Measurements from ENCODE around the gene GGA1.

The GGA1 gene

DNA sequence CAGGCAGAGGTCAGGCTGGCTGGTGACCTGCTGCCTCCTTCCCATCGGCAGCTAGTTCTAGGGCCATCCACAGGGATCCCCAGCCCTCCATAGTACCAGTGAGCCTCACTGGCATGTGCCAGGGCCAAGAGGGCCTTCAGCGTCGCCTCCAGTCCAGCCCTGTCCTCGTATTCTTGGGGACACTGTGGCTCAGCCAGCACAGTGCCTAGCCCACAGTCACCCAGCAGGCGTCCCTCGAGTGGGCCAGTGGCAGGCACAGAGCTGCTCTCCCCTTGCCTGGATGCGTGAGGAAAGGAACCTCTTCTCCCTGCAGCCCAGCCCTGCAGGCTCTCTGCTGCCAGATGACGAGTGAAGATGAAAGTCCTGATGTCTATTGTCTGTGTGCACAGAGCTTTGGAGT is 20.2 kb downstream of the GGA1 start:
- Mint-ChIP-seq H3K9me3 (no peaks in the 10 kb centered on the region), H3K36me3 (ENCODE audit: low read depth) (peaks cover 6% of the 10 kb centered on the region), H3K4me3 (no peak overlapping the region), H3K27ac (no peak overlapping the region), H3K4me1 (ENCODE audit: low read depth) (peaks cover 67% of the 10 kb centered on the region), H3K27me3 (no peaks in the 10 kb centered on the region)

DNA sequence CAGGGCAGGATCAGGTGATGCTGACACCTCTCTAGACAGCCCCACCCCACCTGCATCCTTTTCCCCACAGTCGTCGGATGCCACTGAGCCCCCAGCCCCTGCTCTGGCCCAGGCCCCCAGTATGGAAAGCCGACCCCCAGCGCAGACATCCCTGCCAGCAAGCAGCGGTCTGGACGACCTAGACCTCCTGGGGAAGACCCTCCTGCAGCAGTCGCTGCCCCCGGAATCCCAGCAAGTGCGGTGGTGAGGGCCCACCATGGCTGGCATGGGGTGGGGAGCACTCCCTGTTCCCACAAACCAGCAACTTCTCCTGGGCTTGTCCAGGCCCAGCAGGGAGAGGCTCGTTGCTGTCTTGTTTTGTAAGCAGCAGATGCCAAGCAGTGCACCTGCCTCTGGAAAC is 21.3 kb downstream of the GGA1 start:
- Mint-ChIP-seq H3K27me3 (no peaks in the 10 kb centered on the region), H3K4me3 (no peak overlapping the region), H3K27ac (no peak overlapping the region), H3K9me3 (no peaks in the 10 kb centered on the region), H3K36me3 (ENCODE audit: low read depth) (peaks cover 5% of the 10 kb centered on the region), H3K4me1 (ENCODE audit: low read depth) (peaks cover 73% of the 10 kb centered on the region)

DNA sequence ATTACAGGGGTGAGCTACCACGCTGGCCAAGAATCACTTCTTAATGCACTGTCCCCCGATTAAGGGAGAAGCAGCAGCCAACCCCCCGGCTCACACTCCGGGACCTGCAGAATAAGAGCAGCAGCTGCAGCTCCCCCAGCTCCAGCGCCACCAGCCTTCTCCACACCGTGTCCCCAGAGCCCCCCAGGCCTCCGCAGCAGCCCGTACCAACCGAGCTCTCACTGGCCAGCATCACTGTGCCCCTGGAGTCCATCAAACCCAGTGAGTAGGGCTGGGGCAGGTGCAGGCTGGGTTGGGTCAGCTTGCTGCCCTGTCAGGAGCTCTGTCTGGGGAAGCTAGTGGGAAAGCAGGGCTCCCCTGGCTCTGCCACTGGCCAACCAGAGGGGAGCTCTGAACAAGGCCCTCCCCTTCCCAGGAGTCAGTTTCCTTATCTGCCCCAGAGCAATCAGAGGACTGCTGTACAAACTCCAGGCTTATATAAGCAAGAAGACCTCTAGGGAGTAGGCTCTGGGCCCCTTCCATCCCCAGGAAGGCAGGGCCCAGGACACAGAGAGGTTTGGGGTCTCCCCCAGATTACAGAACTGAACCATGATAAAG is 22.3 kb downstream of the GGA1 start:
- H3K4me1 Mint-ChIP-seq (ENCODE audit: low read depth) = peaks cover 73% of the 10 kb centered on the region
- H3K27ac Mint-ChIP-seq = peak overlapping the region; percentile 63
- no peaks in the 10 kb centered on the region for H3K9me3 Mint-ChIP-seq
- H3K36me3 Mint-ChIP-seq (ENCODE audit: low read depth) = peaks cover 5% of the 10 kb centered on the region
- no peak overlapping the region for H3K4me3 Mint-ChIP-seq
- no peaks in the 10 kb centered on the region for H3K27me3 Mint-ChIP-seq

DNA sequence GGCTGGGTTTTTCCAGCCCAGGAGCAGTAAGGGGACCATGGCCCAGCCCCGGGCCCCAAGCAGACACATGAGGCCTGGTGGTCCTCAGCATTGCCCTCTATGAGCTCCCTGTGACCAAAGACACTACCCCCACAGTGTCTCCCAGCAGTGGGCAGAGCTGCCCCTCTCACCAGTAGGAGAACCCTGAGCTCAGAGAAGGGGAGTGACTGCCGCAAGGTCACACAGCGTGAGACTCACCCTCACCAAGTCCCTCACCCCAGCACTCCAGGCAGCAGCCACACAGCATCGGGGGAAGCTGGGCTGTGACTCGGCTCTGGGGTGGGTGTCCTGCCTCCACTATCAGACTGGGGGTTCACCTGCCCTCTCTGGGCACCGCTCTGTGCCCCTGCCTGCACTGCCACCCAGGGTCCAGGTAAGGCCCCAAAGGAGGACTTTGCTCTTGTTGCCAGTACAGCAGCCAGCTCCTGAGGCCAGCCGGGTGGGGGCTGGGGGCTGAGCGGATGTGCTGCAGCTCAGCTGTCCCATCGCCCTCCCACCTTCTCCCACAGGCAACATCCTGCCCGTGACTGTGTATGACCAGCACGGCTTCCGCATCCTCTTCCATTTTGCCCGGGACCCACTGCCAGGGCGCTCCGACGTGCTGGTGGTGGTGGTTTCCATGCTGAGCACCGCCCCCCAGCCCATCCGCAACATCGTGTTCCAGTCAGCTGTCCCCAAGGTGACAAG is 23.0 kb downstream of the GGA1 start:
- Mint-ChIP-seq H3K27ac (peak overlapping the region; percentile 63), H3K27me3 (no peaks in the 10 kb centered on the region), H3K36me3 (ENCODE audit: low read depth) (peaks cover 5% of the 10 kb centered on the region), H3K4me3 (peak overlapping the region; percentile 73), H3K4me1 (ENCODE audit: low read depth) (peaks cover 73% of the 10 kb centered on the region), H3K9me3 (no peaks in the 10 kb centered on the region)

DNA sequence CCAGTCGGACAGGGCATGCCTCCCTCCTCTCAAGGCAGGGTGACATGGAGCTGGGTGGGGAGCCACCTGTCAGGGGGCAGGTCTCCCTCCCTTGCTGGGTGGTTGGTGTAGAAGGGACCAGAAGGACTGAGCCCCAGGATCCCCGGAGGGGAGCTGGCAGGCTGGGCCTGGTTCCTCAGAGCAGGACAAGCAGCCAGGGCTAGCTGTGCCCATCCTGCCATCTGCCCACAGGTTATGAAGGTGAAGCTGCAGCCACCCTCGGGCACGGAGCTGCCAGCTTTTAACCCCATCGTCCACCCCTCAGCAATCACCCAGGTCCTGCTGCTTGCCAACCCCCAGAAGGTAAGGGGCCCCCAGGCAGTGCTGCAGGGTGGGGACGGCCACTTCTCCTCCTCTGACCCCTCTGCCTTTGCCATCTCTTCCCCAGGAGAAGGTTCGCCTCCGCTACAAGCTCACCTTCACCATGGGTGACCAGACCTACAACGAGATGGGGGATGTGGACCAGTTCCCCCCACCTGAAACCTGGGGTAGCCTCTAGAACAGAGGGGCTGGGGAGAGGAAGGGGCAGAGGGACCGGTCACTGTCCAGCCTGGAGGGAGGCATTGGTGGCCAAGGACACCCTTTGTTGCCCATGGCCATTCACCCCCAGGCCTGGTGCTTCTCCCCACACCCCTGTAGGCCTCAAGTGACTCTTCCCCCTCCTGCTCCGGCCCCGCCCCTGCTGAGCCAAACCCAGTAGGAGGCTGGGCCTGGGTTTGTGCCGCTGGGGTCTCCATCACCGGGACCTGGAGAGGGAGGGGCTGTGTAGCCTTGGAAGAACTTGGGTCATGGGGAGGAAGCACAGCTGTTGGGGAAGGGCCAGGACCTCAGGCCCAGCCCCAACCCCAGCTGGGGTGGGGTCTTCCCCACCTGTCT is 23.8 kb downstream of the GGA1 start:
- Mint-ChIP-seq H3K4me3 (peak overlapping the region; percentile 73), H3K9me3 (no peaks in the 10 kb centered on the region), H3K27me3 (no peaks in the 10 kb centered on the region), H3K4me1 (ENCODE audit: low read depth) (peaks cover 73% of the 10 kb centered on the region), H3K36me3 (ENCODE audit: low read depth) (peaks cover 5% of the 10 kb centered on the region), H3K27ac (peak overlapping the region; percentile 94)

DNA sequence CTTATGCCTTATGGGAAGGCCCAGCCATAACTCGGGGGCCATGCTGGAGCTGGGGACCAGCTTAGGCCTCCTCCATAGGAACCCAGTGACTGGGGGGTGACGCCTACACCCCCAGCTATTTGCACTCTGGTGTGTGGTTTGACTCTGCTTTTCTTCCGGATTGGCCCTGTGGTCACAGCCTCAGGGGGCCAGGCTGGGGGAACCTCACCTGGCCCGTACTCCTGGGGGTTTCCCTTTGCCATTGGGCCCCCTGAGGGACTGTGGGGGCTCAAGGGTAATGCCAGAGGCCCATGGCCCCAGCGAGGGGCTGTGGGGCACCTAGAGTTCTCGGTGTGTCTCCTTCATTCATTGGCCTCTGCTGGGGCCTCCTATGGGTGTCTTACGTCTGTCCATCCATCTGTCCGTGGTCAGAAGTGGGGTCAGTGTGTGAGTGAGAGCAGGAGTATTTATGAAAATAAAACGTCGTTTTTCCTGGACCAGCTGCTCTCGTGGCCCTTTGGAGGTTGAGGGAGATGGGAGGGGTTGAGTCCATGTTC is 24.5 kb downstream of the GGA1 start:
- H3K4me3 Mint-ChIP-seq = peak overlapping the region; percentile 73

DNA sequence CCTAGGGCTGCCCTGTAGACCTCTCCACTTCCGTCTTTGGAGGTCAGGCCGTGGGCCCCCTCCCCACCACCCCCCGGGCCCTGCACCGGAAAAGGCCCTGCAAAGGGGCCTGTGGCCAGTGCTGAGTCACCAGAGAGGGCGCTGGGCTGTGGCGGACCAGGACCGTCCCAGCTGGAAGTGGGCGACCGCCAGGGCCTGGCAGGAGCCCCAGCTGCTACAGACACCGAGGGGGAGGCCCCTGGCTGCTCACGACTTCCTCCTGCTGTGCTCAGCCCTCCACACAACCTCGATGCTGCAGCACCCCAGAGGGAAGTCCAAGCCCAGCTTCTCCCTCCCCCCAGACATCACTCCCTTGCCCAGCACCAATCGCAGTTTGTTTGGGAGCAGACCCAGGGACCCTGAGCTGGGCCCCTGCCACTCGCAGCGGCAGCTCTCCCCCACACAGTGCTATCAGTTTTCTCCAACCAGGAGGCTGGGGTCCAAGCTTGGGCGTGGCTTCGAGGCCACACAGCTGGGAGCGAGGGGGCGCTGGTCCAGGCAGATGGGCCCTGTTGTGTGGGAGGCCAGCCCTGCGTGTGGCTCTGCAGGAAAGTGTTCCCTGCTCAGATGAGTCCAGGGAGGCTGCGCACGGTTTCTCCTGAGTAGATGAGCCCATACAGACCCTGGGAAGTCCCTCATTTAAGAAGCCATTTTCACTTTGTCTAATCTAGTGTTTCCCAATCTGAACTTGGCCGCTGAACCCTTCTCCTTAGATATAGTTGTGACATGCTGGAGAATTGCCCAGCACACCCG is 25.2 kb downstream of the GGA1 start:
- Mint-ChIP-seq H3K36me3 (ENCODE audit: low read depth) (peaks cover 5% of the 10 kb centered on the region), H3K4me1 (ENCODE audit: low read depth) (peaks cover 76% of the 10 kb centered on the region), H3K4me3 (peak overlapping the region; percentile 75), H3K27me3 (no peaks in the 10 kb centered on the region), H3K9me3 (no peaks in the 10 kb centered on the region), H3K27ac (peak overlapping the region; percentile 94)

More for the DNA sequence above, 24.5 kb downstream of the GGA1 start:
- H3K27ac Mint-ChIP-seq = peak overlapping the region; percentile 94
- no peaks in the 10 kb centered on the region for H3K27me3 Mint-ChIP-seq
- no peaks in the 10 kb centered on the region for H3K9me3 Mint-ChIP-seq
- peaks cover 74% of the 10 kb centered on the region for H3K4me1 Mint-ChIP-seq (ENCODE audit: low read depth)
- peaks cover 5% of the 10 kb centered on the region for H3K36me3 Mint-ChIP-seq (ENCODE audit: low read depth)

DNA sequence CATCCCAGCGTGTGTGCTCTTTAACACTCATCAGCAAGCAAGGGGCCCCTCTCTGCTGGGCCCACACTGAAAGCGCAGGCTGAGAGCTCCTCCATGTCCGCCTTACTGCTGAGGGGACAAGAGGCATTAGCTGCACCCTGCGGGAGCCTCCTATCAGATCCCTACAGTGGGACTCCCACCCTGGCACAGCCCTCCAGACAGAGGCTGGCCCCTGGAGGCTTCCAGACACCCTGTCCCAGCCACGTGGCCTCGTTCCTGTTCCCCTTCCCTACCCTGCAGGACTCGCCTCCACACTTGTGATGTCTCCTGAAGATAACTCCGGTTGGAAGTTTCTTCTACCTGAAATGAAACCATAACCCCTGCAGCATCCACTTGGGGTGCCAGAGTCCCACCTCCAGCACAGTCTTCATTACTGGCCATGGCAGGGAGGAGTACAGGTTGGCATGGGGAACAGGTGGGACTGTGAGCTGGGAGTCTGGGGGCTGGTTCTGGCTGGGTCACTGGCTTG is 25.8 kb downstream of the GGA1 start:
- peak overlapping the region; percentile 75 for H3K4me3 Mint-ChIP-seq
- H3K36me3 Mint-ChIP-seq (ENCODE audit: low read depth) = peaks cover 5% of the 10 kb centered on the region
- H3K27ac Mint-ChIP-seq = peak overlapping the region; percentile 92
- H3K9me3 Mint-ChIP-seq = no peaks in the 10 kb centered on the region
- H3K4me1 Mint-ChIP-seq (ENCODE audit: low read depth) = peaks cover 78% of the 10 kb centered on the region
- H3K27me3 Mint-ChIP-seq = no peaks in the 10 kb centered on the region

DNA sequence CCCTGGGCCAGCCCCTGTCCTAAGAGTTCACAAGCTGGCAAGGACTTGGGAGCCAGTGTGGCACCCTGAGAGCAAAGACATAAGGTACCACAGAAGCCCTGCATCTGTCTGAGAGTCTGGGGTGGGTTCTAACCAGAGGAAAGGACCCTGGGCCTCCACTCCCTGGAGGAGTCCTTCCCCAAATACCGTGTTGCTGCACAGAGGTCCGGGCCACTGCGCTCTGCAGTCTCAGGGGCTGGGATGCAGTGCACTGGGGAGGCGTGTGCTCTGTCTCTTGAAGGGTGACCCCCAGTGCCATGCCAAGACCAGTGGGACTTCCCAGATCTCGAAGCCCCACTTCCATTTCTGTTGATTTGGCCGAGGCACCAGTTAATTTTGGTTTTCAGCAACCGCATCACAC is 26.5 kb downstream of the GGA1 start:
- Mint-ChIP-seq H3K4me1 (ENCODE audit: low read depth) (peaks cover 78% of the 10 kb centered on the region), H3K9me3 (no peaks in the 10 kb centered on the region), H3K27me3 (no peaks in the 10 kb centered on the region), H3K4me3 (no peak overlapping the region), H3K36me3 (ENCODE audit: low read depth) (peaks cover 5% of the 10 kb centered on the region), H3K27ac (peak overlapping the region; percentile 92)

DNA sequence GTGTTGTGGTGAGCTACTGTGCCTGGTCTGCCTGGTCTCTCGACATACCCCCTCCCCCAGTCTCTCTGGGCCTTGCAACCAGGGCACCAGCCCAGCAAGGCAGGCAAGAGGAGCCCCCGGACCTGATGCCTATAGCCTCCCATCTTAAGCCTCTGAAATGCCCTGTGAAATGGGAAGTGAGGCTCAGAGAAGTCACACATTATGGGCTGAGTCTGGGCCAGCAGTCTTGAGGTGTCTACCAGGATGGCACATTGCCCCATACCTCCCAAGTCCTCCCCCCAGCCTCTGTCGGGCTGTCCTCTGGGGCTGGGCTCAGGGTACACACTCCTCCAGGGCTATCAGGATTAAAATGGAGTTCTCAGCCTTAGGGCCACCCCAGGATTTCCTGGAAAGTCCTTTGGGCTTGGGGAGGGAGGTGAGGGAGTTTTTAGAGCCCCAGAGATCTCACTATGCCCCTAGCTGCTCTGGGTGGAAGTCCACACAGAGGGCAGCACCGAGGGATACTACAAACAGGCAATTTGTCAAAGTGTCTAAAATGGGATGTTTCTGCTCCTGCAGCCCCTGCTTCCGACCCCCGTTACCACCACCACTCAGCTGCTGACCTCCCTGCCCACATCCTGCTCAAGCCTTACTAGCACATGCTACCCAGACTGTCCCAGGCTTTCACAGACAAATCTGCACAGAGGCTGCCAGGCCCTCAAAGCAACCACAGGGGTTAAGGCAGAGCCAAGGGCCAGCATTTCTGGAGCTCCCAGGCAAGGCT is 27.7 kb downstream of the GGA1 start:
- Mint-ChIP-seq H3K27ac (peak overlapping the region; percentile 85), H3K4me3 (peak overlapping the region; percentile 7), H3K27me3 (no peaks in the 10 kb centered on the region), H3K4me1 (ENCODE audit: low read depth) (peaks cover 78% of the 10 kb centered on the region), H3K9me3 (no peaks in the 10 kb centered on the region), H3K36me3 (ENCODE audit: low read depth) (peaks cover 5% of the 10 kb centered on the region)

DNA sequence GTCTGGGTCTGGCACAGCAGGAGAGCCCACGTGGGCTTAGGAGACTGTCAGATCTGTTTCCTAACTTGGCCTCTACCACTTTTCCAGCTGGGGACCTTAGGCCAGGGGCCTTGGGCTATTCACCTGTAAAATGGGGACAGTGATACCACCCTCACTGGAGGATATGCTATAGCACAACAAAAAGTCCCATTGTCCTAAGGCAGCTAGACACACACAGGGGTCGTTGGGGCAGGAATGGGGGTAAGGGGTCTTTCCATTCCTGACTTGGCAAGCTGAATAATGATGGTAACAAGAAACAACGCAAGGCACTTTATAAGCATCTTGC is 28.3 kb downstream of the GGA1 start:
- Mint-ChIP-seq H3K27ac (peak overlapping the region; percentile 85), H3K4me3 (no peak overlapping the region), H3K36me3 (ENCODE audit: low read depth) (peaks cover 2% of the 10 kb centered on the region), H3K9me3 (no peaks in the 10 kb centered on the region), H3K27me3 (no peaks in the 10 kb centered on the region), H3K4me1 (ENCODE audit: low read depth) (peaks cover 78% of the 10 kb centered on the region)

DNA sequence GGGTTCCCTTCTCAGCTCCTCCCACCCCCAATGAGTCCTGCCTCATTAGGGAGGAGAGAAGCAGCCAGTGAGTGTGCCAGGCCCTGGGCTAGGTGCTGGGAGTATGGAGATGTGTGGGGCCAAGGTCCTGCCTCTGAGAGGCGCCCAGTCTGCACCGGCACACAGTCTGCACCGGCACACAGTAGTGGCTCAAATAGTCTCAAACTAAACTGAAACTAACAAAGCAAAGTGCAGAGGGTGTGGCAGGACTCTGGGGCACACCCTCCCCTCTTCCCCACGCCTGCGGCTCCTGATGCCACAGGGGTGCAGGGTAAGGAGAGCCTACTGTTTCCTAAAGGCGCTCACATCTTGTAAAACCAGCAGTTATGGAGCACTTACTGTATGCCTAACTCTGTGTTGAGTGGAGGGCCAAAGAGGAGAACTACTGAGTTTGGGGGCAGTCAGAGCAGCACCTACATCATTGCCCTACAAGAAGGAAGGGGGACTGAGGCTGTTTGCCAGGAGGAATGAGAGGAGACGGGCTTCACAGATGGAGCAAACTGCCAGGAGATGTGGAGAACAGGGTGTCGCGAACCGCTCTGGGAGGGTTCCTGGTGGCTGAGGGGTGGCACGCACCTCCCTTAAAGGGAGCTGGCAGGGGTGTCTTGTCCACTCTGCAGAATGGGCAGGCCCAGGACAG is 29.9 kb downstream of the GGA1 start:
- Mint-ChIP-seq H3K4me1 (ENCODE audit: low read depth) (peaks cover 70% of the 10 kb centered on the region), H3K27me3 (no peaks in the 10 kb centered on the region), H3K9me3 (no peaks in the 10 kb centered on the region), H3K36me3 (ENCODE audit: low read depth) (peaks cover 11% of the 10 kb centered on the region), H3K4me3 (peak overlapping the region; percentile 92), H3K27ac (peak overlapping the region; percentile 53)

DNA sequence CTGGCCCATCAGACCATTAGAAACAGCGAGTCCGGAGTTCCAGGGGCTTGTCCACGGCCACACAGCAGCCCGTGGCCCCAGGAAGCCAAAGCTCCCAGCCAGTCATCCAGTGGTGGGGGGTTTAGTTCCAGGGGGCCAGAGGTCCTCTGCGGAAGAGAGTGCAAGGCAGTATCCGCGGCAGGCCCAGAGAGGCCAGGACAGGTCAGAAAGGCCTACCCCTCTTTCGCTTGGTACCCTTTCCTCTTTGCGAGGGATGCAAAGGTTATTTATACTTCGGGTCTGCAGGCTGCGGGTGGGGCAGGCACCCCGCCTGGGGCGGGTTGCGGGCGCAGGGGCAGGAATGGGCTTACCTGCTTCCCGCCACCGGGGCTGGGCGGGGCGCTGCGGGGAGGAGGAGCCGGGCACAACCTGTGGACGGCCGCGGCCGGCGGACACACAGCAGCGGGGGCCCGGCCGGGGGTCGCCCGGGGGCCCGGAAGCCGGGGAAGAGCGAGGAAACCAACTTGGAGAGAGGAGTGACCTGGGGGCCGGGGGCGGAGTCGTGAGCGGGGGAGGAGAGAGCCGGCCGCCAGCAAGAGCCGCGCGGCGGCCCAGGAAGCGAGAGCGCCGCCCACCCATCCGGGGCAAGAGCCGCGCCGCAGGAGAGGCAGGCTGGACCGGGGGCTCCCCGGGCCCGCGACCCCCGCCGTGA is 30.6 kb downstream of the GGA1 start, which contains the start of gene SH3BP1:
Gene SH3BP1, plus strand, starts transcription at position 600 of the 691 bp plus-strand sequence. CDS start 119 bp downstream, outside the sequence.
- peak within 1 kb of the TSS; percentile 95 for H3K27ac Mint-ChIP-seq
- H3K36me3 Mint-ChIP-seq (ENCODE audit: low read depth) = peaks cover 15% of the 10 kb centered on the region
- H3K27me3 Mint-ChIP-seq = no peaks in the 10 kb centered on the region
- peak within 1 kb of the TSS; percentile 92 for H3K4me3 Mint-ChIP-seq
- peaks cover 68% of the 10 kb centered on the region for H3K4me1 Mint-ChIP-seq (ENCODE audit: low read depth)
- no peaks in the 10 kb centered on the region for H3K9me3 Mint-ChIP-seq

Data from stimulated activated naive CD8-positive, alpha-beta T cell treated with anti-CD3 and anti-CD28 coated beads, Interleukin-15, Interleukin-2, amounts not matched to agents 100 ng/mL and 50 ng/mL, for 24 hours (primary cell).